Measurements from ENCODE around the gene C1S. TPM values are rescaled to one million over a fixed set of nuclear protein-coding genes. Genes with fewer than 3 reads are reported as not detected.
A peak's percentile ranks its signal among the peaks of the same experiment; 100 is the strongest.

Gene C1S
- total and polyA plus RNA-seq, 9 of the 15 experiments (the other 6 are each of a cell fraction or from before 2014, with no cell fraction given) = 0.08 to 0.84 (median 0.27) TPM

DNA sequence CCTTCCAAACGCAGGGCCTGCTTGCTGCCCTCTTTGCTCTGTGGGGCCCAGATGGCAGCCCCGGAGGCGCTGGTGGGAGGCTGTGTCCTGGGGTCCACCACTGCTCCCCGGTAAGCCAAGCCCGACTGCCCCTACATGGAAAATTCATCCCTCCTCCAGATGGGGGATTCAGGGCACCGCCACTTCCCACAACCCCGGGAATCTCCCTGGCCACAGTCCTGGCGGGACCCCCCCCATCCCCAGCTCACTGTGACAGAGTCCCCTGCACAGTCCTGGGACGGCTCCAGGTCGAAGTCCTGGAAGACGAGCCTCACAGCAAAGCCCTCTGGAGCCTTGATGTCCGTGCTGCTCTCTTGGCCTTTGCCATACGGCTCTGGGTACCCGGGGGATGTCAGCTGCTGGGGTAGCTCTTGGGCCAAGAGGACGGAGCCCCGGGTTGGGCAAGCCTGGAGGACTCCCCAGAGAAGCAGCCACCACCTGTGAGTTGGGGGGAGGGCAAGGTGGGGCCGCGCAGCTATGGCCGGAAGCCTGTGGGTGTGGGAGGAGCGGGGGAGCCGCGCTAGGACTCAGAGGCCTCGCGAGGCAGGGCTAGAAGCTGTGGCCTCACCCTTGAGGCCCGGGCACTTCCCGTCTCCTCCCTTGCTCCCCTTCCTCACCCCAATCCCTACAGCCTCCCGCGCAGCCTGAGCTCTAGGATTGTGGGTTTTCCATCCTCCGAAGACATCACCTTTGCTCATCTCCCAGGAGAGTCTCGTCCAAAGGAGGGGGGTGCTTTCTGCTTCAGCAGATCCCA is 47.7 kb downstream of the C1S start (continued):
- 0 out of 2 replicates have a peak, but pooled peaks have one; percentile 23 for TF ChIP-seq MTA3 (IDR thresholded peaks at IDR 0.05; ENCODE audit: borderline replicate concordance)
- peak; percentile 32; the same call in 1 of the 2 replicates for TF ChIP-seq RB1 (IDR thresholded peaks at IDR 0.05; ENCODE audit: low read depth)
- peak; percentile 57; the same call in 1 of the 2 replicates for TF ChIP-seq POLR2H (tag; IDR thresholded peaks at IDR 0.05; ENCODE audit: low read depth)
- no peak for TF ChIP-seq ZFP1 (CRISPR knock-in tag; IDR thresholded peaks at IDR 0.05)
- TF ChIP-seq ZNF695 (CRISPR knock-in tag; IDR thresholded peaks at IDR 0.05) = no peak
- peak; percentile 44; the same call in 1 of the 2 replicates for TF ChIP-seq CXXC5 (CRISPR knock-in tag; IDR thresholded peaks at IDR 0.05)
- TF ChIP-seq DPF2 (IDR thresholded peaks at IDR 0.05) = 0 out of 2 replicates have a peak, but pooled peaks have one; percentile 11
- TF ChIP-seq ZBTB8A (IDR thresholded peaks at IDR 0.05; ENCODE audit: partially characterized antibody) = no peak
- TF ChIP-seq RBM34 (IDR thresholded peaks at IDR 0.05; ENCODE audit: borderline replicate concordance, insufficient read depth, low read length) = no peak
- peak; percentile 30; the same call in 1 of the 2 replicates for TF ChIP-seq EP400 (IDR thresholded peaks at IDR 0.05)
- TF ChIP-seq NFYB (IDR thresholded peaks at IDR 0.05; ENCODE audit: extremely low read depth, insufficient read length) = no peak
- TF ChIP-seq, protein P1, sequence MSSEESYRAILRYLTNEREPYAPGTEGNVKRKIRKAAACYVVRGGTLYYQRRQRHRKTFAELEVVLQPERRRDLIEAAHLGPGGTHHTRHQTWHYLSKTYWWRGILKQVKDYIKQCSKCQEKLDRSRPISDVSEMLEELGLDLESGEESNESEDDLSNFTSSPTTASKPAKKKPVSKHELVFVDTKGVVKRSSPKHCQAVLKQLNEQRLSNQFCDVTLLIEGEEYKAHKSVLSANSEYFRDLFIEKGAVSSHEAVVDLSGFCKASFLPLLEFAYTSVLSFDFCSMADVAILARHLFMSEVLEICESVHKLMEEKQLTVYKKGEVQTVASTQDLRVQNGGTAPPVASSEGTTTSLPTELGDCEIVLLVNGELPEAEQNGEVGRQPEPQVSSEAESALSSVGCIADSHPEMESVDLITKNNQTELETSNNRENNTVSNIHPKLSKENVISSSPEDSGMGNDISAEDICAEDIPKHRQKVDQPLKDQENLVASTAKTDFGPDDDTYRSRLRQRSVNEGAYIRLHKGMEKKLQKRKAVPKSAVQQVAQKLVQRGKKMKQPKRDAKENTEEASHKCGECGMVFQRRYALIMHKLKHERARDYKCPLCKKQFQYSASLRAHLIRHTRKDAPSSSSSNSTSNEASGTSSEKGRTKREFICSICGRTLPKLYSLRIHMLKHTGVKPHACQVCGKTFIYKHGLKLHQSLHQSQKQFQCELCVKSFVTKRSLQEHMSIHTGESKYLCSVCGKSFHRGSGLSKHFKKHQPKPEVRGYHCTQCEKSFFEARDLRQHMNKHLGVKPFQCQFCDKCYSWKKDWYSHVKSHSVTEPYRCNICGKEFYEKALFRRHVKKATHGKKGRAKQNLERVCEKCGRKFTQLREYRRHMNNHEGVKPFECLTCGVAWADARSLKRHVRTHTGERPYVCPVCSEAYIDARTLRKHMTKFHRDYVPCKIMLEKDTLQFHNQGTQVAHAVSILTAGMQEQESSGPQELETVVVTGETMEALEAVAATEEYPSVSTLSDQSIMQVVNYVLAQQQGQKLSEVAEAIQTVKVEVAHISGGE (CRISPR knock-in tag; IDR thresholded peaks at IDR 0.05) = peak in 1 of 3 experiments; percentile 37; a peak in 1 of 6 replicates
- TF ChIP-seq, protein P2, sequence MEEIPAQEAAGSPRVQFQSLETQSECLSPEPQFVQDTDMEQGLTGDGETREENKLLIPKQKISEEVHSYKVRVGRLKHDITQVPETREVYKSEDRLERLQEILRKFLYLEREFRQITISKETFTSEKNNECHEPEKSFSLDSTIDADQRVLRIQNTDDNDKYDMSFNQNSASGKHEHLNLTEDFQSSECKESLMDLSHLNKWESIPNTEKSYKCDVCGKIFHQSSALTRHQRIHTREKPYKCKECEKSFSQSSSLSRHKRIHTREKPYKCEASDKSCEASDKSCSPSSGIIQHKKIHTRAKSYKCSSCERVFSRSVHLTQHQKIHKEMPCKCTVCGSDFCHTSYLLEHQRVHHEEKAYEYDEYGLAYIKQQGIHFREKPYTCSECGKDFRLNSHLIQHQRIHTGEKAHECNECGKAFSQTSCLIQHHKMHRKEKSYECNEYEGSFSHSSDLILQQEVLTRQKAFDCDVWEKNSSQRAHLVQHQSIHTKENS (CRISPR knock-in tag; IDR thresholded peaks at IDR 0.05) = no peak
- no peak for TF ChIP-seq NFXL1 (CRISPR knock-in tag; IDR thresholded peaks at IDR 0.05)
- no peak for TF ChIP-seq RAD51 (IDR thresholded peaks at IDR 0.05; ENCODE audit: borderline replicate concordance, low read depth)
- TF ChIP-seq, protein P3, sequence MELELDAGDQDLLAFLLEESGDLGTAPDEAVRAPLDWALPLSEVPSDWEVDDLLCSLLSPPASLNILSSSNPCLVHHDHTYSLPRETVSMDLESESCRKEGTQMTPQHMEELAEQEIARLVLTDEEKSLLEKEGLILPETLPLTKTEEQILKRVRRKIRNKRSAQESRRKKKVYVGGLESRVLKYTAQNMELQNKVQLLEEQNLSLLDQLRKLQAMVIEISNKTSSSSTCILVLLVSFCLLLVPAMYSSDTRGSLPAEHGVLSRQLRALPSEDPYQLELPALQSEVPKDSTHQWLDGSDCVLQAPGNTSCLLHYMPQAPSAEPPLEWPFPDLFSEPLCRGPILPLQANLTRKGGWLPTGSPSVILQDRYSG (tag; conservative IDR thresholded peaks at IDR 0.05; ENCODE audit: low read depth) = no peak
- 0 out of 2 replicates have a peak, but pooled peaks have one; percentile 23 for TF ChIP-seq SAFB (IDR thresholded peaks at IDR 0.05; ENCODE audit: borderline replicate concordance, low read depth, low read length)
- TF ChIP-seq TCF3 (CRISPR knock-in tag; IDR thresholded peaks at IDR 0.05) = no peak
- TF ChIP-seq ZNF24 (IDR thresholded peaks at IDR 0.05) = no peak
- TF ChIP-seq XRCC5 (IDR thresholded peaks at IDR 0.05; ENCODE audit: low read depth, low read length) = no peak
- TF ChIP-seq NCOA4 (IDR thresholded peaks at IDR 0.05; ENCODE audit: partially characterized antibody) = no peak
- TF ChIP-seq LEF1 (IDR thresholded peaks at IDR 0.05) = no peak; the same call in 1 of the 2 replicates
- TF ChIP-seq ZNF75A (CRISPR knock-in tag; IDR thresholded peaks at IDR 0.05) = no peak

Measured in K562 (cell line).